Upper lobe of right lung (tissue), 1 donor: ENCODE results near the gene ZNF500. TPM values are rescaled to one million over a fixed set of nuclear protein-coding genes. Genes with fewer than 3 reads are reported as not detected.

ENCODE experiments used
- ATAC-seq: fragments of 200-7000 bp; cut with Tn5 transposase; one replicate; pipeline ENCODE4 v1.9.1; 2020; ENCODE audit warnings: mild to moderate bottlenecking, moderate library complexity
- DNase-seq: peaks from one replicate; pipeline ENCODE4 v3.0.0-alpha.2; 2020
- H3K27ac ChIP-seq: fragments of 200-600 bp; one replicate; pipeline ENCODE4 v1.8.0; 2022
- H3K27me3 ChIP-seq: fragments of 200-600 bp; one replicate; pipeline ENCODE4 v1.8.0; 2022; ENCODE audit warnings: mild to moderate bottlenecking
- H3K36me3 ChIP-seq: fragments of 200-600 bp; one replicate; pipeline ENCODE4 v1.8.0; 2022
- H3K4me1 ChIP-seq: fragments of 200-600 bp; one replicate; pipeline ENCODE4 v1.8.0; 2022
- H3K4me3 ChIP-seq: fragments of 200-600 bp; one replicate; pipeline ENCODE4 v1.8.0; 2022; ENCODE audit warnings: mild to moderate bottlenecking
- H3K9me3 ChIP-seq: fragments of 200-600 bp; one replicate; pipeline ENCODE4 v1.8.0; 2022
- CTCF ChIP-seq: fragments of 200-600 bp; IDR thresholded peaks from one replicate; pipeline ENCODE4 v1.8.0; 2022; ENCODE audit warnings: antibody characterized with exemption
- intact Hi-C: fragments of 100-400 bp; cut with DNase I; formaldehyde crosslinking; loops from one replicate; pipeline ENCODE4 v1.11.0; 2022
- total RNA-seq: library from RNA; stranded (reverse); fragmentation: NEBNext Ultra II Directional; extraction: Animal tissue kit (Norgen Biotek cat#: 25700); gene quantifications from one replicate; pipeline ENCODE4 v1.2.1, GENCODE V29; 2021
- donor health status: DM: no; HTN: yes; CAD: no; lungs with severe emphysema.

The ZNF500 gene
- total RNA-seq, 1 donor from 2014 or later: 15.7 TPM

DNA sequence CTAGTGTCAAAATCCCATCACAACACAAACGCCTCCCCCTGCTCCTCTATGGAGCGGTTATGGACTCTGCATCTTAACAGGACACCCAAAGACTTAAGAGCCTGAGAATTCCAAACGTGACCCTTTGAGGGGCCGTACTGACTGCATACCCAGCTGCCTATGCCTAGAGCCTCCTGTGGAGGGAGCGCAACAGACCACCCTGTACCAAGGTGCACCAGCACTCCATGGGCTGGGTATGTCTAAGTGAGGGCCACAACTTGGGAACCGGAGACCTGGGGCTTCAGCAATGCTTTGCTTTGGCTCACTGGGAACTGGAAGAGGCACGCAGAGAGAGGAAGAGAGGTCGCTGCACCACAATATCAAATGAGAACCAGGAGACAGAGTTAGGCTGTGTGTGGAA, 38.3 kb downstream of the ZNF500 start:
- Histone ChIP-seq H3K4me1 (peaks cover 4% of the 10 kb centered on the region), H3K27me3 (no peaks in the 10 kb centered on the region), H3K27ac (no peak overlapping the region), H3K4me3 (no peak overlapping the region), H3K36me3 (peaks cover 53% of the 10 kb centered on the region), H3K9me3 (no peaks in the 10 kb centered on the region)
- ATAC-seq: no peak
- TF ChIP-seq CTCF: no peak
- DNase-seq: no peak
- intact Hi-C loops: no loop called here

DNA sequence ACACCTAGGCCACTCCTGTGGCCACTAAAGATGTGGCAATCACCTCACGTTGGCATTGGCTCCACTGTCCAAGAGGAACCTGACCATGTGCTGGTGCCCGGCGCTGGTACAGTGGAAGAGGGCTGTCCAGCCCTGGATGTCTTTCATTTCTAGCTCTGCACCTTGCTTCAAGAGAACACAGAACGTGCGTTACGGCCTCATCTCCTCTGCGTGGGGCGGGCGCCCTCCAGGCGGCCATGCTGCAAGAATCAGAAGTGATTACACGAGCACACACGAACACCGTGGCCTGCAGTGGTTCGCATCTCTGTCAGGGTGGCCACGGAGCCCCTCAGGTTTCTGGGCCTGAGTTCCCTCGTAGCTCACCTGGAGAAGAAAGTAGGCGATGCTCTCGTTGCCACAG, 40.3 kb downstream of the ZNF500 start:
- Histone ChIP-seq H3K27me3 (no peaks in the 10 kb centered on the region), H3K4me1 (no peaks in the 10 kb centered on the region), H3K36me3 (peaks cover 53% of the 10 kb centered on the region), H3K4me3 (no peak overlapping the region), H3K27ac (no peak overlapping the region), H3K9me3 (no peaks in the 10 kb centered on the region)
- no peak for TF ChIP-seq CTCF
- ATAC-seq (no peak), DNase-seq (no peak)
- intact Hi-C loops: no loop called here

DNA sequence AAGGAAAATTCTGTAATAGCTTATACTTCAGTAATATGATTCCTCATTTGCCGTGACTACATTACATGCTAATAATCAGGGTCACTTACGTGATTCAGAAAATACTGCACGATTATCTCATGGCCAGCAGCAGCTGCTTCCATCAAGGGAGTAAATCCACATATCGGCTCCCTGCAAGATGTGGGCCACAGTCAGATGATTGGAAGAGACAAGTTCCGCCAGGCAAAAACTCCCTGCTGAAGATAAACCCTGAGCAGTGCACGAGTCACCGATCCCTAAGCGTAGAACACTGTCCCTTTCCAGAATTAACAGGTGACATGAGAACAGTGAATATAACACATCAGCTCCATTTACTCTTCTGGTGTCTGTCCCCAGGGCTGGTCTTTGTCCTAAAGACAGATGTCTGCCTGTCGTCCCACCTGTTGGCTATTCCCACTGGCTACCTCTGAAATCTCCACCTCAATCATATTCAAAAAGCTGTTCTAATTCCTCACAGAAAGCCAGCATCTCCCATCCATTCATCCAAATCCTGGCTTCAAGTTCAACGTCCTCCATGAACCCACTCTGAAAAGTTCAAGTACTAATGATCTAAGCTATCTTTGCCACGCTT, 42.2 kb downstream of the ZNF500 start:
- no peak overlapping the region for H3K27ac ChIP-seq
- H3K27me3 ChIP-seq: no peaks in the 10 kb centered on the region
- H3K4me1 ChIP-seq: no peaks in the 10 kb centered on the region
- no peak for TF ChIP-seq CTCF
- peaks cover 44% of the 10 kb centered on the region for H3K36me3 ChIP-seq
- H3K4me3 ChIP-seq: no peak overlapping the region
- ATAC-seq: no peak
- no peak for DNase-seq
- intact Hi-C loops: no loop called here
- no peaks in the 10 kb centered on the region for H3K9me3 ChIP-seq

DNA sequence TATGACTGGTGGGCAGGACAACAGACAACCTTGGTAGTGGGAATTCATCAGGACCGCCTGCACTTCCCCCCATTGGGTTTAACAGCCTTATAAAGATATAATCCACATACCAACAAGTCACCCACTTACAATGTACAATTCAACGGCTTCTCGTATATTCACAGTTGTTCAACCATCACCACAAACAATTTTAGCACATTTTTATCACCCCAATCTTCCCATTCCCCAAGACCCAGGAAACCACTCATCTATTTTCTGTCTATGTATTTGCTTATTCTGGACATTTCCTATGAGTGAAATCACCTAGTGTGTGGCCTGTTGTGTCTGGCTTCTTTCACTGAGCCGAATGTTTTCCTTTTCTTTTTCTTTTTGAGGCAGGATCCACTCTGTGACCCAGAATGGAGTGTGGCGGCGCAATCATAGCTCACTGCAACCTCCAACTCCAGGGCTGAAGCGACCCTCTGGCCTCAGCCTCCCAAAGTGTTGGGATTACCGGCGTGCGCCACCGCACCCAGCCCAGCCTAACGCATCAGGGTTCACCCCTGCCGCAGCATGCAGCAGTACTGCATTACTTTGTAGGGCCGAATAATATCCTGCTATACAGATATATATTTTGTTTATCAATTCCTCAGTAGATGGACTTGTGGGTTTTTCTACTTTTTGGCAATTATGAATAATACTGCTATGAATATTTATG, 43.7 kb downstream of the ZNF500 start:
- Histone ChIP-seq H3K4me3 (no peak overlapping the region), H3K27me3 (no peaks in the 10 kb centered on the region), H3K4me1 (no peaks in the 10 kb centered on the region), H3K9me3 (no peaks in the 10 kb centered on the region), H3K36me3 (peaks cover 32% of the 10 kb centered on the region), H3K27ac (no peak overlapping the region)
- no peak for TF ChIP-seq CTCF
- DNase-seq: no peak
- intact Hi-C loops: no loop called here
- no peak for ATAC-seq

DNA sequence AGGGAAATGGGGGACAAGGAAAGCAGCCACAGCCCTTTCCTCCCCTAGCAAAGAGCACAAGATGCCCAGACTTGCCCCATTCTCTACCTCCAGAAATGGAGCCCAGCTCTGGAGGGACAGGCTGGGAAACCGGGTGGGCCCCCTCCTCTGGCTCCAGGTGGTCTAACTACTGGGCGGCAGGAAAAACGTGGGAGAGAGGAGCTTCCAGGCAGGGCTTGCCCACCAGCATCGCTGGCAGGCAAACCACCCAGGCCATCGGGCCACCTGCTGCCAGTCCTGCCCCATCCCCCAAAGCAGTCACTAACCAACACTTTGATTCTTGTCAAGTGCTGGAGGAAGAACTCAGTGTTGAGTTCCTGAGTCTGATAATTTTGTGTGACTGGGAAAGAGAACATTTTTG, 48.5 kb downstream of the ZNF500 start:
- Histone ChIP-seq H3K4me3 (no peak overlapping the region), H3K27ac (no peak overlapping the region), H3K9me3 (no peaks in the 10 kb centered on the region), H3K36me3 (peaks cover 23% of the 10 kb centered on the region), H3K27me3 (no peaks in the 10 kb centered on the region), H3K4me1 (no peaks in the 10 kb centered on the region)
- ATAC-seq (no peak), DNase-seq (no peak)
- intact Hi-C loops: no loop called here
- TF ChIP-seq CTCF: no peak
